22Rv1 (cell line): ENCODE results near the gene UGT1A8.

ENCODE experiments used
- CTCF ChIP-seq: fragments of 450-650 bp; IDR thresholded peaks from 2 replicates; pipeline ENCODE4 v1.5.1; 2017; ENCODE audit warnings: mild to moderate bottlenecking
- ZFX ChIP-seq: fragments of 450-650 bp; IDR thresholded peaks from 2 replicates; pipeline ENCODE4 v1.6.1; 2017; ENCODE audit warnings: antibody characterized with exemption, borderline replicate concordance

- no peak for TF ChIP-seq CTCF
- TF ChIP-seq ZFX = no peak
These were observed 11.8 kb upstream of the UGT1A8 start for GRCh38 chr2:233605680-233606079.
